MG63 (cell line): ENCODE results near the gene MAPK8IP1. TPM values are rescaled to one million over a fixed set of nuclear protein-coding genes. Genes with fewer than 3 reads are reported as not detected.
A peak's percentile ranks its signal among the peaks of the same experiment; 100 is the strongest.

Experiments
- DNase-seq: peaks from one replicate; pipeline ENCODE4 v3.0.0-alpha.2; 2020
- H3K27me3 ChIP-seq: fragments of 250-450 bp; sonication (Bioruptor Pico); 2 replicates; pipeline ENCODE4 v1.5.1; 2020; ENCODE audit warnings: mild to moderate bottlenecking, moderate library complexity
- H3K36me3 ChIP-seq: fragments of 250-450 bp; sonication (Bioruptor Pico); 2 replicates; pipeline ENCODE4 v1.5.1; 2020; ENCODE audit warnings: mild to moderate bottlenecking, moderate library complexity
- H3K4me3 ChIP-seq: fragments of 250-450 bp; sonication (Bioruptor Pico); 2 replicates; pipeline ENCODE4 v1.5.1; 2020; ENCODE audit warnings: mild to moderate bottlenecking, moderate library complexity
- H3K9me3 ChIP-seq: fragments of 250-450 bp; sonication (Bioruptor Pico); 2 replicates; pipeline ENCODE4 v1.5.1; 2020; ENCODE audit warnings: mild to moderate bottlenecking, moderate library complexity
- total RNA-seq: library from RNA; depleted of rRNA; stranded (reverse); fragments of >200 nt; shearing (Covaris generic); gene quantifications from 2 replicates; pipeline ENCODE4 v1.2.3, GENCODE V29; 2014; ENCODE audit warnings: low replicate concordance

MAPK8IP1 gene
- total RNA-seq, 1 experiment from 2014 or later, result 15.5 TPM

GRCh38 chr11:45926001-45926401 is 40.5 kb downstream of the MAPK8IP1 start:
- H3K27me3 ChIP-seq, result 0 out of 2 replicates have a peak, but pooled peaks cover 3% of the 10 kb centered on the region
- DNase-seq, result no peak

GRCh38 chr11:45926536-45927331 is 41.3 kb downstream of the MAPK8IP1 start:
- Histone ChIP-seq H3K27me3 (0 out of 2 replicates have a peak, but pooled peaks cover 3% of the 10 kb centered on the region), H3K9me3 (no peaks in the 10 kb centered on the region), H3K4me3 (no peak overlapping the region), H3K36me3 (no peaks in the 10 kb centered on the region)
- DNase-seq, result no peak

More at GRCh38 chr11:45926001-45926401, 40.5 kb downstream of the MAPK8IP1 start:
- Histone ChIP-seq H3K4me3 (no peak overlapping the region), H3K9me3 (no peaks in the 10 kb centered on the region), H3K36me3 (no peaks in the 10 kb centered on the region)

GRCh38 chr11:45927332-45927683 is 41.9 kb downstream of the MAPK8IP1 start:
- Histone ChIP-seq H3K36me3 (no peaks in the 10 kb centered on the region), H3K27me3 (0 out of 2 replicates have a peak, but pooled peaks cover 3% of the 10 kb centered on the region), H3K9me3 (no peaks in the 10 kb centered on the region), H3K4me3 (no peak overlapping the region)
- DNase-seq, result no peak

- Histone ChIP-seq H3K9me3 (no peaks in the 10 kb centered on the region), H3K4me3 (no peak overlapping the region), H3K27me3 (0 out of 2 replicates have a peak, but pooled peaks cover 3% of the 10 kb centered on the region), H3K36me3 (no peaks in the 10 kb centered on the region)
- no peak for DNase-seq
These were observed 42.4 kb downstream of the MAPK8IP1 start for GRCh38 chr11:45927684-45928413.

- no peaks in the 10 kb centered on the region for H3K27me3 ChIP-seq
- H3K9me3 ChIP-seq, result no peaks in the 10 kb centered on the region
- H3K36me3 ChIP-seq, result no peaks in the 10 kb centered on the region
- H3K4me3 ChIP-seq, result no peak overlapping the region
- no peak for DNase-seq
These were observed 43.2 kb downstream of the MAPK8IP1 start for GRCh38 chr11:45928535-45929215.

- no peak for DNase-seq
- Histone ChIP-seq H3K4me3 (no peak overlapping the region), H3K36me3 (no peaks in the 10 kb centered on the region), H3K27me3 (no peaks in the 10 kb centered on the region), H3K9me3 (no peaks in the 10 kb centered on the region)
These were observed 44.1 kb downstream of the MAPK8IP1 start for GRCh38 chr11:45929486-45930030.

GRCh38 chr11:45930031-45930794 is 44.8 kb downstream of the MAPK8IP1 start:
- Histone ChIP-seq H3K4me3 (no peak overlapping the region), H3K9me3 (no peaks in the 10 kb centered on the region), H3K27me3 (no peaks in the 10 kb centered on the region), H3K36me3 (no peaks in the 10 kb centered on the region)
- no peak for DNase-seq

- Histone ChIP-seq H3K36me3 (no peaks in the 10 kb centered on the region), H3K9me3 (no peaks in the 10 kb centered on the region), H3K4me3 (no peak overlapping the region), H3K27me3 (no peaks in the 10 kb centered on the region)
- no peak for DNase-seq
These were observed 45.6 kb downstream of the MAPK8IP1 start for GRCh38 chr11:45930951-45931570.

GRCh38 chr11:45931739-45932138 is 46.3 kb downstream of the MAPK8IP1 start:
- Histone ChIP-seq H3K36me3 (no peaks in the 10 kb centered on the region), H3K27me3 (no peaks in the 10 kb centered on the region), H3K9me3 (no peaks in the 10 kb centered on the region), H3K4me3 (no peak overlapping the region)
- no peak for DNase-seq

- no peak overlapping the region for H3K4me3 ChIP-seq
- no peaks in the 10 kb centered on the region for H3K9me3 ChIP-seq
- no peaks in the 10 kb centered on the region for H3K27me3 ChIP-seq
- no peaks in the 10 kb centered on the region for H3K36me3 ChIP-seq
- DNase-seq, result no peak
These were observed 46.8 kb downstream of the MAPK8IP1 start for GRCh38 chr11:45932217-45932616.

- no peaks in the 10 kb centered on the region for H3K9me3 ChIP-seq
- H3K27me3 ChIP-seq, result no peaks in the 10 kb centered on the region
- DNase-seq, result peak; percentile 42
- no peak overlapping the region for H3K4me3 ChIP-seq
- H3K36me3 ChIP-seq, result no peaks in the 10 kb centered on the region; the same call in 1 of the 2 replicates
These were observed 47.8 kb downstream of the MAPK8IP1 start for GRCh38 chr11:45933131-45933831.

GRCh38 chr11:45933846-45934579 is 48.6 kb downstream of the MAPK8IP1 start:
- Histone ChIP-seq H3K9me3 (no peaks in the 10 kb centered on the region), H3K4me3 (no peak overlapping the region), H3K36me3 (no peaks in the 10 kb centered on the region; the same call in 1 of the 2 replicates), H3K27me3 (no peaks in the 10 kb centered on the region)
- no peak for DNase-seq

- Histone ChIP-seq H3K27me3 (no peaks in the 10 kb centered on the region), H3K4me3 (no peak overlapping the region), H3K36me3 (no peaks in the 10 kb centered on the region; the same call in 1 of the 2 replicates), H3K9me3 (no peaks in the 10 kb centered on the region)
- DNase-seq, result no peak
These were observed 49.3 kb downstream of the MAPK8IP1 start for GRCh38 chr11:45934580-45935318.
